Tibial nerve (tissue), 4 donors: ENCODE data around the gene PYGL.

Experiments used
- EP300 ChIP-seq, 2 donors: sonication (generic); formaldehyde crosslinking; IDR thresholded peaks; one replicate each; pipeline ENCODE4 v1.6.1; 2017; ENCODE audit warnings: antibody characterized with exemption in 2 of 2, mild to moderate bottlenecking in 1 of 2
- POLR2A ChIP-seq, 2 donors: fragments of 450-650 bp; IDR thresholded peaks; one replicate each; pipeline ENCODE4 v1.6.1; 2017; ENCODE audit warnings: antibody characterized with exemption in 2 of 2, mild to moderate bottlenecking in 2 of 2, moderate library complexity in 2 of 2
- TF ChIP-seq, protein P1 (sequence below), 5 experiments: fragments of 200-600 bp in 3 of 5; fragments of 450-650 bp in 2 of 5; sonication (generic) in 3 of 5; IDR thresholded peaks; one replicate each; pipeline ENCODE4 v1.5.1; 2016 to 2019; ENCODE audit warnings: antibody characterized with exemption in 5 of 5, mild to moderate bottlenecking in 3 of 5, moderate library complexity in 2 of 5

DNA sequence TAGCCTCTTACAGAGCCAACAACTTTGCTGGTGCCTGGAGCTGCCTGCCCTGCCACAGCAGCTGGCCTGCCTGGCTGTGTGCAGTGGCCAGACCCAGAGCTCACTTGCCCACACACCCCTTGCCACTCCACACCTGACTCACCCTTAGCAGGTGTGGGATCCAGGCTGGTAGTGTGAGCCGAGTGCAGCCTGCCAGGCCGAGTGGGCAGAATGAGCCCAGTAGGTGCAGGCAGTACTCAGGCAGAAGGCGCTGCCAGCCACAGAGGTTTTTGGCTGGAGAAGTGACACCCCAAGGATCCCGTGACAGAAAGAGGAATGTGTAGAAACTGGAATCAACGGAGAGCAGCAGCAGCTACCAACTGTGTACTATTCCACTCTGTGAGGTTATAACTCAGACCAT lies 29.8 kb upstream of the PYGL start:
- TF ChIP-seq EP300 (IDR thresholded peaks at IDR 0.05) (no peak), POLR2A (IDR thresholded peaks at IDR 0.05) (no peak)
- TF ChIP-seq, protein P1, sequence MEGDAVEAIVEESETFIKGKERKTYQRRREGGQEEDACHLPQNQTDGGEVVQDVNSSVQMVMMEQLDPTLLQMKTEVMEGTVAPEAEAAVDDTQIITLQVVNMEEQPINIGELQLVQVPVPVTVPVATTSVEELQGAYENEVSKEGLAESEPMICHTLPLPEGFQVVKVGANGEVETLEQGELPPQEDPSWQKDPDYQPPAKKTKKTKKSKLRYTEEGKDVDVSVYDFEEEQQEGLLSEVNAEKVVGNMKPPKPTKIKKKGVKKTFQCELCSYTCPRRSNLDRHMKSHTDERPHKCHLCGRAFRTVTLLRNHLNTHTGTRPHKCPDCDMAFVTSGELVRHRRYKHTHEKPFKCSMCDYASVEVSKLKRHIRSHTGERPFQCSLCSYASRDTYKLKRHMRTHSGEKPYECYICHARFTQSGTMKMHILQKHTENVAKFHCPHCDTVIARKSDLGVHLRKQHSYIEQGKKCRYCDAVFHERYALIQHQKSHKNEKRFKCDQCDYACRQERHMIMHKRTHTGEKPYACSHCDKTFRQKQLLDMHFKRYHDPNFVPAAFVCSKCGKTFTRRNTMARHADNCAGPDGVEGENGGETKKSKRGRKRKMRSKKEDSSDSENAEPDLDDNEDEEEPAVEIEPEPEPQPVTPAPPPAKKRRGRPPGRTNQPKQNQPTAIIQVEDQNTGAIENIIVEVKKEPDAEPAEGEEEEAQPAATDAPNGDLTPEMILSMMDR (IDR thresholded peaks at IDR 0.05): no peak
